ENCODE results near the gene ALG14.
"Not testable (repeated sequence)": the region's sequence is repeated elsewhere in the genome, so short reads cannot be mapped to it uniquely, and the experiment has no call there.

Gene ALG14

GRCh38 chr1:94947437-94947836 lies 125.3 kb downstream of the ALG14 start:
- DNase-seq (ENCODE audit: insufficient read length, low spot score) = no peak
- no peak for FAIRE-seq
- TF ChIP-seq CTCF (IDR thresholded peaks at IDR 0.05; ENCODE audit: insufficient read depth, missing control alignments) = no peak

- no peak for DNase-seq (ENCODE audit: insufficient read length, low spot score)
- no peak for FAIRE-seq
These were observed 125.9 kb downstream of the ALG14 start for GRCh38 chr1:94946886-94947285.

GRCh38 chr1:94942171-94943128 lies 130.3 kb downstream of the ALG14 start:
- TF ChIP-seq CTCF (IDR thresholded peaks at IDR 0.05; ENCODE audit: insufficient read depth, missing control alignments) = no peak
- FAIRE-seq (no peak), DNase-seq (ENCODE audit: insufficient read length, low spot score) (no peak)

More at GRCh38 chr1:94946886-94947285, 125.9 kb downstream of the ALG14 start:
- no peak for TF ChIP-seq CTCF (IDR thresholded peaks at IDR 0.05; ENCODE audit: insufficient read depth, missing control alignments)

GRCh38 chr1:94941480-94941879 lies 131.3 kb downstream of the ALG14 start:
- not testable (repeated sequence) for FAIRE-seq; DNase-seq (ENCODE audit: insufficient read length, low spot score)

DNA sequence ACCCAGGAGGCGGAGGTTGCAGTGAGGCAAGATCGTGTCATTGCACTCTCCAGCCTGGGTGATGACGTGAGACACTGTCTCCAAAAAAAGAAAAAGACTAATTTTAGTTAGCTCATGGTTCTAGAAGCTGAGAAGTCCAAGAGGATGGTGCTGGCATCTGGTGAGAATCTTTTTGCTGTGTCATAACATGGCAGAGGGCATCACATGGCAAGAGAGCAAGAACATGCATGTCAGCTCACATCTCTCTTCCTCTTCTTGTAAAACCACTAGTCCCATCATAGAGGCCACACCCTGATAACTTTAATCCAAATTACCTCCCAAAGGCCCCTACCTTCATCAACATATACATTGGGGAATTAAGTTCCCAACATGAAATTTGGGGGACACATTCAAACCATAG lies 132.0 kb downstream of the ALG14 start:
- no peak for TF ChIP-seq CTCF (IDR thresholded peaks at IDR 0.05; ENCODE audit: insufficient read depth, missing control alignments)
- FAIRE-seq (no peak), DNase-seq (ENCODE audit: insufficient read length, low spot score) (no peak)

- DNase-seq (ENCODE audit: insufficient read length, low spot score) (no peak), FAIRE-seq (no peak)
- TF ChIP-seq CTCF (IDR thresholded peaks at IDR 0.05; ENCODE audit: insufficient read depth, missing control alignments) = no peak
These were observed 134.9 kb downstream of the ALG14 start for GRCh38 chr1:94937820-94938219.

DNA sequence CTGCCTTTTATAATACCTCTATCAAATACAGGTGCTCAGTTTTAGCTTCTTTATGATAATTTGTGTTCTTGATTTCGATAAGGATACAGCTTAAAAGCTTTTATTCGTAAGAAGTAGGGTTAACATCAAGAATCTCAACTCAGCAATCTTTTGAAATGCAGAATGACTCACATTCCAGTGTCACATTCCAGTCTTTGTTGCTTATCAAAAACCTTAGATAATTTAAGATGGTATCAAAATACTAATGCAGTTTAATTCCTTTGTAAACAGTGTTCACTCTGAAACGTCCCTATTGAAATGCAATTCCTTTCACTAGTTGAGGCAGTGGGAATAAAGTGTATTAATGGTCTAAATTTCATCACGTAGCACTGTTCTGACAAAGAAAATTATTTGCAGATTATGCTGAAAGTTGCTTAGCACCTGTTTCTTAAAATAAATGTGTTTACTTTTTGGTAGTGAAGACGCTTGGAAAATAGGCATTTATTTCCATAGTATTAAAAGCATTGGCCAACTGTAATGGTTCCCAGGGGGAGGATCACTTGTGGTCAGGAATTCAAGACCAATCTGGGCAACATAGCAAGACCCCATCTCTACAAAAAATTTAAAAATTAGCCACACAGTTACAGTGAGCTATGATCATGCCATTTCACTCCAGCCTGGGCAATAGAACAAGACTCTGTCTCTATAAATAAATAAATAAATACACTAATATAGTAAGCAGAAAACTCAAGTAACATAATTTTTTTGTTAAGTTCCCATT lies 135.7 kb downstream of the ALG14 start:
- DNase-seq (ENCODE audit: insufficient read length, low spot score) (no peak), FAIRE-seq (no peak)
- TF ChIP-seq CTCF (IDR thresholded peaks at IDR 0.05; ENCODE audit: insufficient read depth, missing control alignments) = no peak

Measured in D721Med (cell line).